Middle frontal gyrus (tissue), 1 donor: ENCODE results near the gene SORT1.
A peak's percentile ranks its signal among the peaks of the same experiment; 100 is the strongest.
"Not testable (repeated sequence)": the region's sequence is repeated elsewhere in the genome, so short reads cannot be mapped to it uniquely, and the experiment has no call there.

Source experiments
- DNase-seq: peaks from one replicate; pipeline ENCODE4 v3.0.0-alpha.2; 2015; ENCODE audit warnings: low spot score; ENCODE audit errors: extremely low spot score

The SORT1 gene

GRCh38 chr1:109347511-109347910 lies 50.2 kb downstream of the SORT1 start:
- no peak for DNase-seq

DNA sequence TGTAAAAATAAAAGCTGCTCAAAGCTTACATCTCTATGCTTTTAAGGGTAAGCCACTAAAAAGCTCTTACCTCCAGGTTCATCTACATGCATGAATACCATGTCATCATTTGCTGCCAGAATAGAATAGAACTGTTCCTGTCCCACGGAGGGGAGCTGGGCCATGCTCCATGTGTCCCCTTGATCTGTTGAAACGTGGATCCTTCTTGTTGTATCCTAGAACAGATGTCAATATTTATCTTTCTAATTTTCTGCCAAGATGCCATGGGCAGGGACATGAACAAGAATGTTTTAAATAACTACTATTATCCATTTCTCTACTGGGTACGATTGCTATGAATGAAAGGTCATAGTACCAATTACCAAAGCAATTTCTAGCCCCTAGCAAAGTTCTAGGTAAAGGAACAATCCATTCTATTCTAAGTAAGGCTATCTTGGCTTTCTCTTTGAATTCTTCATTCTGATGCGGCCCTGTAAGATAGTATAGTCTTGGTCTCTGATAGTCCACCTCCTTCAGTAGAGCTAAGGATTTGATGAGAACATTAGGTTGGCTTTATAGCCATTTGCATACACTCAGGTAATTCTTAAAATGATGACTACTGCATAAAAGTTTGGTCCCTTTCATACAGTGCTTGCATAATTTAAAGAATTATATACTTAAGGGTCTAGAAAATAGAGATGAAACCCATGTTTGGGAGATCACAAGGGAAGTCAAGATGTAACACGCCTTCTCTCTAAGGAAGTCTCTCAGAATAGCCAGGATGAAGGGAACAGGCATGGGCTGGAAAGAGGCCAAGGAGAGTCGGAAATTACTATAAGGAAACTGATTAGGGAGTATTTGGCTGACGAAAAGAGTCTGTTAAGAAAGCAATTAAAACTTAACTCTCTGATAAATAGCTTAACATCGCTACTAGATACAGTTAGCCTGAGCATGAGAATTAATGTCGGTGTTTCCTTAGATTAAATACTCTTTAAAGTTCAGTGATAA lies 55.5 kb downstream of the SORT1 start:
- DNase-seq = no peak

- no peak for DNase-seq
Measured at GRCh38 chr1:109338608-109339007, 59.1 kb downstream of the SORT1 start.

DNA sequence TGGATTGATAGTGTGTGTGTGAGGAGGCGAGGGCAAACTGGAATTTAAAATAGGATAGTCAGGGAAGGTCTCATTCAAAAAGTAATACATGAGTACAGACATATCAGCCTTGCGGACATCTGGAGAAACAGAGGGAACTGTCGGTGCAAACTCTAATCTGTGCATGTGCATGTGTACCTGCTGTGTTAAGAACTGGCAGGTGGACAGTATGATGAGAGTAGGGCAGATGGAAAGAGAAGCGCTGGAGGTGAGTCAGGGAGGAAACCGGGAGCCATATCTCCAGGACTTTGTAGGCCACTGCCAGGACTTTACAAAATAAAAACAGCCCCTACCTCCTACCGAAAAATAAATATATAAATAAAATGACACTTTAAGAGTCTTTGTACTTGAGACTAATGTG lies 59.6 kb downstream of the SORT1 start:
- no peak for DNase-seq

DNA sequence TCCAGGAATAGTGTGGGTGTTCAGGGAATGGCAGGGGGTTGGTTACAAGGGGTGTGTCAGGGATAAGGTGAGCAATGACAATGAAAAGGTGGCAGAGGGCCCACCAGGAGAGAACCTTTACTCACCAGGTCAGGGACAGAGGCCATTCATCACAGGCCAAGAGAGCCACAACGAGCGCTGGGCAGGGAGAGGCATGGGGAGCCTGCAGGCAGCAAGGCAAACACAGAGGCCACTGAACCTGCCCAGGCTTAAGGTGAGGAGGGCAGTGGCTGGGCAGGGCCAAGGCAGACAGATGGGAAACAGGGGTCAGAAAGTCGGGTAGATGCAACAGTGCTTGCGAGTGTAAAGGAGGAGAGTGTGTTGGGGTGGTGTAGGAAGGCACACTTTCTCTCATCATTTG lies 62.6 kb downstream of the SORT1 start:
- no peak for DNase-seq

- DNase-seq = no peak
Measured at GRCh38 chr1:109331113-109331512, 66.6 kb downstream of the SORT1 start.

DNA sequence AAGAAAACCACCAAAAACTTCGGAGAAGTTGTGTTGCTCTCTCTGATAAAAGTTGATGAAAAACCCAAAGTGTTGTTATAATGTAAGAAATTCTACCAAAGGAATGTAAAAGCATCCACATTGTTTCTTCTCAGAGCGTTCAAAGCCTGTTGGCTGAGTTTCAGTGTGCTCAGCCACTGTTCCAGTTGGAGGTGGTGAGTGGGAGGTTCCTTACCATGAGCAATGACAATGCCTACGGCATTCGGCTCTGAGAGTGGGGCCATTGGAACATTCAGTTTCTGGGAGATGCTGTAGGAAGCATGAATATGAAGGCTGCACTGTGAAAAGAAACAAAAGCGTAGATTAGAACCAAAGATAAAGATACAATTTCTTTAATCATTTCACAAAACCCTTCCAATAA lies 70.4 kb downstream of the SORT1 start:
- DNase-seq = peak; percentile 69

DNA sequence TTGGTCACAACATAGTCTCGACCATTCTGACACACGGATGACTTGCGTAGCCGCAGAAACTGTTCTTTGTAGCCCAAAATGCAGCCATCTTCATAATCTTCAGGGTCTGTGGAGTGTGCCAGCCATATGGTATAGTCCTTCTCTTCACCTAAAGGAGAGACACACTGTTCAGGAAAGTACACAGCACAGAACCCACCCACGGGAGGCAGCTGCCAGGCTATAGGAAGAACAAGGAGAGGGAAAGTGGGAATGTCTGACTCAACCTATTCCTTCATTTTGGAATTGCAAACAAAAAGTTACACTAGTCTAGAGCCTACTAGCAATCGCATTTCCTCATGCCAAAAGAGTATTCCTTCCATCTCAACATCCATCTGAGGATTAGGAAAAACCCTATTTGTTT lies 74.7 kb downstream of the SORT1 start:
- peak; percentile 58 for DNase-seq

DNA sequence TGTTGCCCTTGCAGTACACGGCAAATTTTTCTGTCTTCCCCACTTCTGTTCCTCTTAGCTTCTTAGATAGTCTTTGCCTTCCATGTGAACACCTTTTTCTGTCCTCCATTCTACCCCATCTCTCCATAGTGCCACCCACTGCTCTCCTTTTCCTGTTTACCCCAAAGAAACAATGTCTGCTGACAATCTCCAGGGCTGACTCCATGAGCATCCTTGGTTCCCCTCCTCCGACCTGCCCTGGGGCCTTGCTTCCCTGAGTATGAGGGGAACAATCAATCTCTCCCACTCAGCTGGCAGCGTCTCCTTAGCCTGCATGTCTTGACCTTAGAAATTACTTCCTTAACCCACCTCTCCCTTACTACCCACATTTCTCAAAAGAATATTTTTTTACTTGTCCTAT lies 78.6 kb downstream of the SORT1 start:
- DNase-seq = no peak

- DNase-seq = no peak
Measured at GRCh38 chr1:109316506-109316905, 81.2 kb downstream of the SORT1 start.

GRCh38 chr1:109315288-109315687 lies 82.4 kb downstream of the SORT1 start:
- no peak for DNase-seq

DNA sequence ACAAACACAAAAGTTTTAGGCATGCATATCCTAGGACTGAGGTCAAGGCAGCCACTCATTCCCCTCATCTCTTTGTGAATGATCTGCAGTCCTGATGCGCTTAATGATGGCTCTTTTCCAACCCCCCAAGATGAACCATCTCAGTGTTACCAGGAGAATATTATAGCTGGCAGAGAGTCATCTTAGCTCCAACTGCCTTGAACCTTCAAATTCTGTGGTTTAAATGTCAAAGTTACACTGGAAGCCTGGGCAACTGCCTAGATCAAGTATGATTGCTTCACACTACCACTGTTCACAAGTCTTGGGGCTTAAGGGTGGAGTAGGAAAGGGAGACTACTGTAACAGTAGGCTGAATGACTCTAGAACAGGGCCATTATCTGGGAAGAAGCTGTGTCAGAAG lies 82.9 kb downstream of the SORT1 start:
- no peak for DNase-seq

GRCh38 chr1:109312978-109313775 lies 84.5 kb downstream of the SORT1 start:
- DNase-seq = peak; percentile 88

DNA sequence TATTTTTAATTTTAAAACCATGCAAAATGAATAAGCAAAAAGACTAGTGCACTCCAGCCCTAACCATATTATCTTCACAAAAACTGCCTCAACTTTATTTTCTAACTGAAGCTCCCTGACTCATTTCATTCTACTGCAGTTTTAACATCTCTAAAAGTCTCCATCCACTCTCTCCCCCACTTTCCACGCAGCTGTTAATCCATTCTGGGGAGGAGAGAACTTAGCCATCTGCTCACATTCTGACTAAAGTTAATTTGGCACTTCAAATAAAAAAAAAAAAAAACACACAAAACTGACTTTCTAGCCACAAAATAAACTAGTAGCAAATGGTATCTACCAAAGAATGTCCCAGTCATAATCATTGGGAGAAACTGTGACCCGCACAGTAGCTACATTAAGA lies 85.5 kb downstream of the SORT1 start:
- peak; percentile 54 for DNase-seq

DNA sequence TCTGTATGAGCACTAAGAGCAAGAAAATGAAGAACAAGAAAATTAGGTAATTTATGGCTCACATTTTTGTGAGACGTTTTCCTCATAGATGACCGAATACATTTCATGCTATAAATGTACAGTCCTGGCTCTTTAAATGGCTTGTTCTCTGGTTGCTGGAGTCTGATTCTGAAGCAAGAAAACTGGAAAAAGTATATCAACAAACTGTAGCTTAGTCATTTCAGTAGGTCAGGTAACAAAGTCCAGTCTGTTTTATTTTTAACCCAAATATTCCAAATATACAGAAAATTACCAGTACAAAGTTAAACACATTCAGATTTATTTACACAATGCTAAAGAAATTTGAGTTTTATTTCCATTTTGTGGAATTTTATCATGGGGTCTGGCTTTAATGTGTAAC lies 88.4 kb downstream of the SORT1 start:
- DNase-seq = no peak

DNA sequence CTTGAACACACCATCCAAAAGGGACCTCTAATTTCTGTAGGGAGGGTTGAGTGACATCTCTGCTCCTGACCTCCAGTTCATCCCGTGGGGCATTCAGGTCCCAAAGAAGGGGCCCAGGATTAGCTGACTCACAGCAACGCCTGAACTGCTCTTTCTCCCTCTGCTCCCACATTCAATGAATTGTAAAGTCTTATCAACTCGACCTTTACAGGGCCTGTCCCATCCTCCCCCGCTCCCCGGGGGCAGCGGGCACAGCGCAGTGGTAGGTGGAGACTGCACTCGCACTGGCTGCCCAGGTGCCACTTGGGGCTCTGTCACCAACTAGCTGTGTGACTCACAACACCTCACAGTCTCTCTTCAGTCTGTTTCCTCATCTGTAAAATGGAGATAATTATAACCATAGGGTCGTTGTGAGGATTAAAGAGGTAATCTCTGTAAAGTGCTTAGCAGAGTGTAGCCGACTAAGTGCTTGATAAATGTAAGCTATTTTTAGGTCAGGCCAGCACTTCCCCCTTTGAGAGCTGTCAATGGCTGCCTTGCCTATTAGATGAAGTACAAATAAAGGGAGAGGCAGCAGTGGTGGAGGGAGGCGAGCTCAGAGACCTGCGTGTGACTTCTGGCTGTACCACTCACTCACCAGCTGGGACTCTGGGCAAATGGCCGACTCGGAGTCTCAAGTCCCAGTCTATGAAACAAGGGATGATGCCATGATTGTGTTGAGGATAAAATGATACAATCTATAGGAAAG lies 90.3 kb downstream of the SORT1 start:
- DNase-seq = no peak

DNA sequence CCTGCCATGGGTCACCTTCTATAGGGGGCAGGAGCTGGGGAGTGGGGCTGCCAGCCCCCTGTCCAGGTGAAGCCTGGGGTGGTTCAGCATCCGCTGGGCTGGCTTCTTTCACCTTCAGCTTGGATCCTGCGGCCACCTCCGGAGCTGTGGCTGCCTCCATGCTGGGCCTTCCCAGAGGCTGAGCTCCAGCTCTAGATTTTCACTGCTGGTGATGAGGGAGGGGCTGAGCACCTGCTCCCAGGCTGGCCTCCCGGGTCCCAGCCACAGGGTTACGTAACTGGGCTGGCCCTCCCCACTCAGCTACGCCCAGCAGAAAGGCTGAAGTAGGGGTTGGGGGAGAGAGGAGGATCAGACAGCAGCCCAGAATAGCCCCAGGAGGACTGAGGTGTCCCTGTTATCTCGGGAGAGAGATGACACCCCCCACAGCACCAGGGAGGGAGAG lies 90.9 kb downstream of the SORT1 start, which contains the start of gene MYBPHL:
Gene MYBPHL, minus strand, starts transcription at position 180 of the 442 bp plus-strand sequence. Its CDS starts 20 bp downstream, at position 160.
- DNase-seq = no peak

DNA sequence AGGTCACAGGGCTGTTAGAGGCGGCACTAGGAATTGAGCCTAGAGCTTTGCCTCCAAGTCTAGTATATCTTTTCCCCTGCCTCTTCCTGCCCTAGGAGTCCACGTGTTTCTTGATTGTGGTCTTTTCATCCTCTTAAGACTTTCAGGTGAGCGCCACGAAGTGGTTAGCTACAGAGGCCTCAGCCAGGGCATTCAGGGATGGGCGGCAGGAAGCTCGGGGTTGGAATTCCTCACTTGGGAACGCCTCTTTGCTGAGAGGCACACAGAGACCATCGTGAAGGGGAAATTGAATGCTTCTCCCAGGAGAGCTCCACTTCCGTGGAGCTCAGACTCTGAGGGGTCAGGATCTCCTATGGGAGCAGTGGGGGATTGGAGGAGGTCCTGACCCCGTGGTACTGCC lies 91.7 kb downstream of the SORT1 start:
- not testable (repeated sequence) for DNase-seq

DNA sequence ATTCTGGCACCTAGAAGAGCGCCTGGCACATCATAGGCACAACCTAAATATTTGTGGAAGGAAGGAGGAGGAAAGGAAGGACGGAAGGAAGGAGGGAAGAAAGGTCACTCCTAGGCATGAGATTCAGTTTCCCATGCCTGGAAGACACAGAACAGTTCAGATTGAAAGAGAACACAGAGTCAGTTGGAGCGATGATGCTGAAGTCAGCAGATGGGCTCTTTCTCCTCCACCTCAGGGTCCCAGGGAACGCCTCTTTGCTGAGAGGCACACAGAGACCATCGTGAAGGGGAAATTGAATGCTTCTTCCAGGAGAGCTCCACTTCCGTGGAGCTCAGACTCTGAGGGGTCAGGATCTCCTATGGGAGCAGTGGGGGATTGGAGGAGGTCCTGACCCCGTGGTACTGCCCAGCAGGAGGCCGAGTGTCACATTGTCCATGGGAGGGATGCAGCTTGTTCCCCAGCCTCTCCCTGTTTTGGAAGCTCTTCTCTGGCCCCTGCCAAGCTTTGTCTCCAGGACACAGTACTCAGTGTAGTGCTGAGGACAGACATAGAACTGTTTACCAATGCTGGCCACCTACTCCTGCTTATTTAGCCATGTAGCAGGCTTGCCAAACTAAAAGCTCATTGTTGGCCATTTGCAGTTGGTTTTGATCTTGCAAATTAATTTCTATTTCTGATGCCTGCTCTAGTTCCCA lies 93.3 kb downstream of the SORT1 start:
- peak; percentile 75 for DNase-seq

DNA sequence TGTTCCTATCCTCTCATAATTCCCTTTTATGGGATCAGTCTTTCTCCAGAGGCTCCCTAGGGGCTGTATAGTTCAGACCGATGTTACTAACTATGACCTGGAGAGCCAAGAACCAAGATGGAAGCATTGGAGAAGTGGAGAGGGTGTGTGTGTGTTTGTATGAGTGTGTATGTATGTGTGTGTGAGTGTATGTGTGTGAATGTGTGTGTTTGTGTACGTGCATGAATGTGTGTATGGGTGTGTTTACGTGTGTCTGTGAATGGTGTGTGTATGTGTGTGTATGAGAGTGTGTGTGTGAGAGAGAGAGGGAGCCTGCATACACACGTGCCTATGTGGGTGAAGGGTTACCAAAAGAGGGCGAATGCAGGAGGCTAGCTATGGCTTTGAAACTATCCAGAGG lies 95.8 kb downstream of the SORT1 start:
- DNase-seq = no peak

- no peak for DNase-seq
Measured at GRCh38 chr1:109300650-109301151, 97.0 kb downstream of the SORT1 start.
